ENCODE measurements around the gene ITGAE. TPM values are rescaled to one million over a fixed set of nuclear protein-coding genes. Genes with fewer than 3 reads are reported as not detected.

ITGAE gene
- total RNA-seq (10 to 100 TPM in 8 of 9 donors, 1 to 10 TPM in 1; 4.9 to 85.4 (median 23.4) TPM), polyA plus RNA-seq (10 to 100 TPM; 46.7 to 85.3 (median 48.2) TPM)
- long read RNA-seq, donor 1, transcript ITGAE-207 (4 exons, 672 nt), result major isoform, 75 of 90 reads
- long read RNA-seq, donor 1, transcript ITGAE-202 (5 exons, 721 nt), result minor isoform, 10 of 90 reads
- long read RNA-seq, donor 1, partial matches to known transcripts, result 0 of 90 reads
- long read RNA-seq, donor 1, other reads (novel, unspliced or antisense), result 0 of 90 reads
- long read RNA-seq, donor 2, transcript ITGAE-207 (4 exons, 672 nt), result major isoform, 42 of 50 reads
- long read RNA-seq, donor 2, partial matches to known transcripts, result 0 of 50 reads
- long read RNA-seq, donor 2, other reads (novel, unspliced or antisense), result 0 of 50 reads
- long read RNA-seq, donor 3, transcript ITGAE-207 (4 exons, 672 nt), result major isoform, 56 of 63 reads
- long read RNA-seq, donor 3, partial matches to known transcripts, result 0 of 63 reads
- long read RNA-seq, donor 3, other reads (novel, unspliced or antisense), result 0 of 63 reads
- long read RNA-seq, donor 4, transcript ITGAE-202 (5 exons, 721 nt), result minor isoform, 6 of 18 reads
- long read RNA-seq, donor 4, transcript ITGAE-207 (4 exons, 672 nt), result major isoform, 11 of 18 reads
- long read RNA-seq, donor 4, partial matches to known transcripts, result 0 of 18 reads
- long read RNA-seq, donor 4, other reads (novel, unspliced or antisense), result 1 of 18 reads
- long read RNA-seq, donor 5, transcript ITGAE-202 (5 exons, 721 nt), result minor isoform, 6 of 57 reads
- long read RNA-seq, donor 5, transcript ITGAE-207 (4 exons, 672 nt), result major isoform, 49 of 57 reads
- long read RNA-seq, donor 5, partial matches to known transcripts, result 0 of 57 reads
- long read RNA-seq, donor 5, other reads (novel, unspliced or antisense), result 2 of 57 reads
- long read RNA-seq, donor 6, transcript ITGAE-207 (4 exons, 672 nt), result major isoform, 14 of 15 reads
- long read RNA-seq, donor 6, partial matches to known transcripts, result 0 of 15 reads
- long read RNA-seq, donor 6, other reads (novel, unspliced or antisense), result 0 of 15 reads
- long read RNA-seq, donor 7, transcript ITGAE-205 (2 exons, 1,982 nt), result minor isoform, 5 of 47 reads
- long read RNA-seq, donor 7, transcript ITGAE-207 (4 exons, 672 nt), result major isoform, 33 of 47 reads
- long read RNA-seq, donor 7, partial matches to known transcripts, result 9 of 47 reads
- long read RNA-seq, donor 7, other reads (novel, unspliced or antisense), result 0 of 47 reads
- long read RNA-seq, donor 8, transcript ITGAE-207 (4 exons, 672 nt), result major isoform, 45 of 63 reads
- long read RNA-seq, donor 8, transcript ITGAE-202 (5 exons, 721 nt), result minor isoform, 7 of 63 reads
- long read RNA-seq, donor 8, partial matches to known transcripts, result 8 of 63 reads
- long read RNA-seq, donor 8, other reads (novel, unspliced or antisense), result 0 of 63 reads
- long read RNA-seq, donor 9, transcript ITGAE-207 (4 exons, 672 nt), result major isoform, 27 of 46 reads
- long read RNA-seq, donor 9, partial matches to known transcripts, result 11 of 46 reads
- long read RNA-seq, donor 9, other reads (novel, unspliced or antisense), result 0 of 46 reads
- long read RNA-seq, donor 10, transcript ITGAE-207 (4 exons, 672 nt), result major isoform, 21 of 26 reads
- long read RNA-seq, donor 10, partial matches to known transcripts, result 0 of 26 reads
- long read RNA-seq, donor 10, other reads (novel, unspliced or antisense), result 0 of 26 reads

- H3K27ac ChIP-seq, result peak within 1 kb of the TSS in 1 of 5 donors; percentile 90
- intact Hi-C loops (cut with DNase I), result no loop called here
- 76 to 89% (median 83%) methylated on average over 4 to 17 of the region's 17 CpGs for WGBS, 4 donors
Measured at GRCh38 chr17:3800362-3801271, at the start of gene ITGAE. TSS of gene ITGAE (minus strand) at chr17:3801188. CDS start at chr17:3801144, 44 bp downstream.

GRCh38 chr17:3848229-3848835 is 47.3 kb upstream of the ITGAE start:
- H3K27ac ChIP-seq, result no peak overlapping the region
- WGBS, 4 donors, result 77 to 84% (median 82%) methylated on average over 8 to 9 of the region's 9 CpGs
- peak in 1 of 7 donors; percentile 50 for DNase-seq

More at GRCh38 chr17:3800362-3801271, at the start of gene ITGAE:
- Histone ChIP-seq H3K4me1 (replicated peaks in 1 of 2) (peaks cover 14 to 31% of the 10 kb centered on the region in 2 donors), H3K4me3 (no peak within 1 kb of the TSS), H3K36me3 (replicated peaks in 1 of 2) (no peaks in the 10 kb centered on the region), H3K9me3 (replicated peaks in 1 of 3) (no peaks in the 10 kb centered on the region), H3K27me3 (no peaks in the 10 kb centered on the region)
- TF ChIP-seq POLR2A (IDR thresholded peaks at IDR 0.05), result no peak
- DNase-seq, result no peak

GRCh38 chr17:3847165-3847670 is 46.2 kb upstream of the ITGAE start:
- intact Hi-C loops (cut with DNase I), result loop anchor here (10.0 kb wide), 1 partner anchor 112 kb away; no protein-coding TSS in a partner anchor
- H3K27me3 ChIP-seq, result no peaks in the 10 kb centered on the region
- WGBS, 4 donors, result 88 to 95% (median 92%) methylated on average over 9 of the region's 9 CpGs

More at GRCh38 chr17:3848229-3848835, 47.3 kb upstream of the ITGAE start:
- intact Hi-C loops (cut with DNase I), result loop anchor here (10.0 kb wide), 1 partner anchor 114 kb away; no protein-coding TSS in a partner anchor
- H3K4me3 ChIP-seq, result no peak overlapping the region
- H3K9me3 ChIP-seq (replicated peaks in 1 of 3), result no peaks in the 10 kb centered on the region
- TF ChIP-seq POLR2A (IDR thresholded peaks at IDR 0.05) (no peak), CTCF (IDR thresholded peaks at IDR 0.05) (no peak)
- no peaks in the 10 kb centered on the region for H3K27me3 ChIP-seq
- no peaks in the 10 kb centered on the region for H3K36me3 ChIP-seq (replicated peaks in 1 of 2)
- peaks cover 0 to 14% of the 10 kb centered on the region in 2 donors for H3K4me1 ChIP-seq (replicated peaks in 1 of 2)

More at GRCh38 chr17:3847165-3847670, 46.2 kb upstream of the ITGAE start:
- no peak overlapping the region for H3K4me3 ChIP-seq
- H3K4me1 ChIP-seq (replicated peaks in 1 of 2), result peaks cover 0 to 14% of the 10 kb centered on the region in 2 donors
- DNase-seq, result peak in 1 of 7 donors; percentile 51
- TF ChIP-seq CTCF (IDR thresholded peaks at IDR 0.05) (no peak), POLR2A (IDR thresholded peaks at IDR 0.05) (no peak)
- H3K27ac ChIP-seq, result no peak overlapping the region
- H3K9me3 ChIP-seq (replicated peaks in 1 of 3), result no peaks in the 10 kb centered on the region
- H3K36me3 ChIP-seq (replicated peaks in 1 of 2), result no peaks in the 10 kb centered on the region
